Vagina (tissue), 2 donors: ENCODE data around the gene TIGIT.

Experiments
- POLR2A ChIP-seq, 2 donors: fragments of 450-650 bp; IDR thresholded peaks; one replicate each; pipeline ENCODE4 v1.6.1; 2017; ENCODE audit warnings: antibody characterized with exemption in 2 of 2, mild to moderate bottlenecking in 2 of 2, moderate library complexity in 2 of 2
- TF ChIP-seq, protein P1 (sequence below), 3 experiments: fragments of 450-650 bp in 2 of 3; fragments of 200-600 bp in 1 of 3; sonication (generic) in 1 of 3; IDR thresholded peaks; one replicate each; pipeline ENCODE4 v1.5.1; 2017 to 2019; ENCODE audit warnings: antibody characterized with exemption in 3 of 3, mild to moderate bottlenecking in 2 of 3, moderate library complexity in 2 of 3

DNA sequence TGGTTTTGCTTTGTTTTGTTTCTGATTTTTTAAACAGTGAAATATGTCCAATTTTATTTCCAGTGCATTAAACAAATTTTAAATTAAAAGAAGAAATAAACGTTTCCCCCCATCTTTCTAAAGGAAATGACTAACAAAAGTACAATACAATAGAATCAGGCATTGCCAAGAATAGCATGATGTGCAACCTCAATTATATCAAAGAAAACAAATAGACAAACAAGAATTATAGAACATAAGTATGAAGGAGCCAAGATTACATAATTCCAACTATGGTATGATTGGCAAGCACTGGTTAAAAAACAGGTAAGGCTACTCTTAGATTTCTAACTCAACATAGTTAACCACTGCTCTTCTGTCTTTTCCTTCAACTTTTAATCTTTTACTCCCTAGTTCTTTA, 26.4 kb downstream of the TIGIT start:
- TF ChIP-seq, protein P1, sequence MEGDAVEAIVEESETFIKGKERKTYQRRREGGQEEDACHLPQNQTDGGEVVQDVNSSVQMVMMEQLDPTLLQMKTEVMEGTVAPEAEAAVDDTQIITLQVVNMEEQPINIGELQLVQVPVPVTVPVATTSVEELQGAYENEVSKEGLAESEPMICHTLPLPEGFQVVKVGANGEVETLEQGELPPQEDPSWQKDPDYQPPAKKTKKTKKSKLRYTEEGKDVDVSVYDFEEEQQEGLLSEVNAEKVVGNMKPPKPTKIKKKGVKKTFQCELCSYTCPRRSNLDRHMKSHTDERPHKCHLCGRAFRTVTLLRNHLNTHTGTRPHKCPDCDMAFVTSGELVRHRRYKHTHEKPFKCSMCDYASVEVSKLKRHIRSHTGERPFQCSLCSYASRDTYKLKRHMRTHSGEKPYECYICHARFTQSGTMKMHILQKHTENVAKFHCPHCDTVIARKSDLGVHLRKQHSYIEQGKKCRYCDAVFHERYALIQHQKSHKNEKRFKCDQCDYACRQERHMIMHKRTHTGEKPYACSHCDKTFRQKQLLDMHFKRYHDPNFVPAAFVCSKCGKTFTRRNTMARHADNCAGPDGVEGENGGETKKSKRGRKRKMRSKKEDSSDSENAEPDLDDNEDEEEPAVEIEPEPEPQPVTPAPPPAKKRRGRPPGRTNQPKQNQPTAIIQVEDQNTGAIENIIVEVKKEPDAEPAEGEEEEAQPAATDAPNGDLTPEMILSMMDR (IDR thresholded peaks at IDR 0.05), result no peak
- TF ChIP-seq POLR2A (IDR thresholded peaks at IDR 0.05), result no peak
